WTC11 (cell line): ENCODE results near the gene EXOC3L4.

Source experiments
- CREB1 ChIP-seq: sonication (generic); formaldehyde crosslinking; IDR thresholded peaks from 2 replicates; pipeline ENCODE4 v1.8.0; 2023; ENCODE audit warnings: mild to moderate bottlenecking, missing genetic modification reagents
- CTCF ChIP-seq: fragments of 200-600 bp; IDR thresholded peaks from 2 replicates; pipeline ENCODE4 v1.8.0; 2022; ENCODE audit warnings: antibody characterized with exemption
- FOXP1 ChIP-seq: sonication (generic); formaldehyde crosslinking; IDR thresholded peaks from 2 replicates; pipeline ENCODE4 v1.8.0; 2022; ENCODE audit warnings: missing genetic modification reagents, mild to moderate bottlenecking, moderate library complexity, borderline replicate concordance
- MAX ChIP-seq: sonication (generic); formaldehyde crosslinking; IDR thresholded peaks from 2 replicates; pipeline ENCODE4 v1.8.0; 2022; ENCODE audit warnings: mild to moderate bottlenecking, missing genetic modification reagents
- ZNF512 ChIP-seq: sonication (generic); formaldehyde crosslinking; IDR thresholded peaks from 2 replicates; pipeline ENCODE4 v1.8.1; 2022; ENCODE audit warnings: missing genetic modification reagents, borderline replicate concordance

- no peak for TF ChIP-seq MAX
- no peak for TF ChIP-seq FOXP1
- no peak for TF ChIP-seq CTCF
- TF ChIP-seq ZNF512: no peak
- no peak for TF ChIP-seq CREB1
Measured at GRCh38 chr14:103121121-103121845, 26.8 kb downstream of the EXOC3L4 start.
